ENCODE measurements around the gene C17orf50.

GRCh38 chr17:35715416-35715815 is 45.3 kb upstream of the C17orf50 start:
- no peak for TF ChIP-seq CTCF (optimal IDR thresholded peaks at IDR 0.05 in 1 of 3, IDR thresholded peaks at IDR 0.05 in 1 of 3, conservative IDR thresholded peaks at IDR 0.05 in 1 of 3; ENCODE audit: extremely low read depth in 1 of 3, insufficient read depth in 2 of 3, low read length in 3 of 3)
- TF ChIP-seq EZH2 (IDR thresholded peaks at IDR 0.05; ENCODE audit: low read length): no peak
